Measurements from ENCODE around the gene KRTAP12-3. TPM values are rescaled to one million over a fixed set of nuclear protein-coding genes. Genes with fewer than 3 reads are reported as not detected.

Gene KRTAP12-3
- polyA plus RNA-seq, 2 of the 4 experiments (the other 2 are of a cell fraction) = not detected

GRCh38 chr21:44702111-44702972 lies 44.6 kb downstream of the KRTAP12-3 start:
- DNase-seq (ENCODE audit: low read depth in 1 of 2, low spot score in 1 of 2) = no peak
- Histone ChIP-seq H3K9me3 (no peaks in the 10 kb centered on the region), H3K4me2 (no peak overlapping the region), H3K4me3 (no peak overlapping the region), H3K27ac (no peak overlapping the region), H3K4me1 (no peaks in the 10 kb centered on the region)
- 69% methylated on average over 6 of the region's 22 CpGs for WGBS (ENCODE audit: missing lambda C conversion rate)
- ATAC-seq = peak in 1 of 2 experiments; percentile 22; a peak in 2 of 6 replicates
- POLR2A ChIA-PET = no interaction called here
- CTCF ChIA-PET = no interaction called here
- no peak for FAIRE-seq
- TF ChIP-seq, protein P1, sequence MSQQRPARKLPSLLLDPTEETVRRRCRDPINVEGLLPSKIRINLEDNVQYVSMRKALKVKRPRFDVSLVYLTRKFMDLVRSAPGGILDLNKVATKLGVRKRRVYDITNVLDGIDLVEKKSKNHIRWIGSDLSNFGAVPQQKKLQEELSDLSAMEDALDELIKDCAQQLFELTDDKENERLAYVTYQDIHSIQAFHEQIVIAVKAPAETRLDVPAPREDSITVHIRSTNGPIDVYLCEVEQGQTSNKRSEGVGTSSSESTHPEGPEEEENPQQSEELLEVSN (IDR thresholded peaks at IDR 0.05; ENCODE audit: borderline replicate concordance, low read depth) = no peak
- no peak for TF ChIP-seq RCOR1 (IDR thresholded peaks at IDR 0.05; ENCODE audit: low read depth, low read length)
- no peak for TF ChIP-seq BCL3 (IDR thresholded peaks at IDR 0.05)
- no peak for TF ChIP-seq CBX8 (IDR thresholded peaks at IDR 0.05)

GRCh38 chr21:44702973-44703730 lies 45.4 kb downstream of the KRTAP12-3 start:
- ATAC-seq (peak in 1 of 2 experiments; percentile 36; a peak in 2 of 6 replicates), FAIRE-seq (no peak), DNase-seq (ENCODE audit: low read depth in 1 of 2, low spot score in 1 of 2) (no peak)
- Histone ChIP-seq H3K9me3 (no peaks in the 10 kb centered on the region), H3K4me1 (no peaks in the 10 kb centered on the region), H3K4me2 (no peak overlapping the region), H3K27ac (no peak overlapping the region), H3K4me3 (no peak overlapping the region)
- TF ChIP-seq JUN (IDR thresholded peaks at IDR 0.05) (no peak), MAZ (IDR thresholded peaks at IDR 0.05; ENCODE audit: borderline replicate concordance, low read depth, low read length) (no peak), CTCF (IDR thresholded peaks at IDR 0.05) (no peak), CBX8 (IDR thresholded peaks at IDR 0.05) (no peak), TFCP2L1 (CRISPR knock-in tag; IDR thresholded peaks at IDR 0.05) (no peak), POLR2AphosphoS2 (conservative IDR thresholded peaks at IDR 0.05; ENCODE audit: low read length) (no peak), NR3C1 (IDR thresholded peaks at IDR 0.05) (no peak), CBX2 (IDR thresholded peaks at IDR 0.05; ENCODE audit: borderline replicate concordance, low read depth) (no peak), HOXB5 (CRISPR knock-in tag; IDR thresholded peaks at IDR 0.05) (no peak), KDM5A (IDR thresholded peaks at IDR 0.05) (no peak), GATA3 (IDR thresholded peaks at IDR 0.05; ENCODE audit: borderline replicate concordance) (no peak), RCOR1 (IDR thresholded peaks at IDR 0.05; ENCODE audit: low read depth, low read length) (no peak)
- TF ChIP-seq, protein P2, sequence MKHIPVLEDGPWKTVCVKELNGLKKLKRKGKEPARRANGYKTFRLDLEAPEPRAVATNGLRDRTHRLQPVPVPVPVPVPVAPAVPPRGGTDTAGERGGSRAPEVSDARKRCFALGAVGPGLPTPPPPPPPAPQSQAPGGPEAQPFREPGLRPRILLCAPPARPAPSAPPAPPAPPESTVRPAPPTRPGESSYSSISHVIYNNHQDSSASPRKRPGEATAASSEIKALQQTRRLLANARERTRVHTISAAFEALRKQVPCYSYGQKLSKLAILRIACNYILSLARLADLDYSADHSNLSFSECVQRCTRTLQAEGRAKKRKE (CRISPR knock-in tag; IDR thresholded peaks at IDR 0.05; ENCODE audit: low read depth) = no peak
- TF ChIP-seq, protein P3, sequence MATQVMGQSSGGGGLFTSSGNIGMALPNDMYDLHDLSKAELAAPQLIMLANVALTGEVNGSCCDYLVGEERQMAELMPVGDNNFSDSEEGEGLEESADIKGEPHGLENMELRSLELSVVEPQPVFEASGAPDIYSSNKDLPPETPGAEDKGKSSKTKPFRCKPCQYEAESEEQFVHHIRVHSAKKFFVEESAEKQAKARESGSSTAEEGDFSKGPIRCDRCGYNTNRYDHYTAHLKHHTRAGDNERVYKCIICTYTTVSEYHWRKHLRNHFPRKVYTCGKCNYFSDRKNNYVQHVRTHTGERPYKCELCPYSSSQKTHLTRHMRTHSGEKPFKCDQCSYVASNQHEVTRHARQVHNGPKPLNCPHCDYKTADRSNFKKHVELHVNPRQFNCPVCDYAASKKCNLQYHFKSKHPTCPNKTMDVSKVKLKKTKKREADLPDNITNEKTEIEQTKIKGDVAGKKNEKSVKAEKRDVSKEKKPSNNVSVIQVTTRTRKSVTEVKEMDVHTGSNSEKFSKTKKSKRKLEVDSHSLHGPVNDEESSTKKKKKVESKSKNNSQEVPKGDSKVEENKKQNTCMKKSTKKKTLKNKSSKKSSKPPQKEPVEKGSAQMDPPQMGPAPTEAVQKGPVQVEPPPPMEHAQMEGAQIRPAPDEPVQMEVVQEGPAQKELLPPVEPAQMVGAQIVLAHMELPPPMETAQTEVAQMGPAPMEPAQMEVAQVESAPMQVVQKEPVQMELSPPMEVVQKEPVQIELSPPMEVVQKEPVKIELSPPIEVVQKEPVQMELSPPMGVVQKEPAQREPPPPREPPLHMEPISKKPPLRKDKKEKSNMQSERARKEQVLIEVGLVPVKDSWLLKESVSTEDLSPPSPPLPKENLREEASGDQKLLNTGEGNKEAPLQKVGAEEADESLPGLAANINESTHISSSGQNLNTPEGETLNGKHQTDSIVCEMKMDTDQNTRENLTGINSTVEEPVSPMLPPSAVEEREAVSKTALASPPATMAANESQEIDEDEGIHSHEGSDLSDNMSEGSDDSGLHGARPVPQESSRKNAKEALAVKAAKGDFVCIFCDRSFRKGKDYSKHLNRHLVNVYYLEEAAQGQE (IDR thresholded peaks at IDR 0.05) = no peak
- WGBS (ENCODE audit: missing lambda C conversion rate) = 44% methylated on average over 10 of the region's 16 CpGs
- POLR2A ChIA-PET = no interaction called here
- CTCF ChIA-PET = no interaction called here

Data from A549 (cell line).